HepG2 (cell line): Measurements from ENCODE around the gene USP10. TPM values are rescaled to one million over a fixed set of nuclear protein-coding genes. Genes with fewer than 3 reads are reported as not detected.

Source experiments
- EEA1 ChIP-seq: sonication (generic); formaldehyde crosslinking; IDR thresholded peaks from 2 replicates; pipeline ENCODE4 v1.5.1; 2020; ENCODE audit warnings: mild to moderate bottlenecking, missing genetic modification reagents, borderline replicate concordance
- IRF9 ChIP-seq: sonication (generic); formaldehyde crosslinking; IDR thresholded peaks from 2 replicates; pipeline ENCODE4 v1.8.0; 2022; ENCODE audit warnings: missing genetic modification reagents, mild to moderate bottlenecking, borderline replicate concordance
- SAP130 ChIP-seq: IDR thresholded peaks from 2 replicates; pipeline ENCODE4 v1.6.1; 2016; ENCODE audit warnings: low read depth
- ZNF609 ChIP-seq: sonication (generic); formaldehyde crosslinking; IDR thresholded peaks from 2 replicates; pipeline ENCODE4 v1.4.0; 2020; ENCODE audit warnings: mild to moderate bottlenecking, missing genetic modification reagents, borderline replicate concordance
- polyA plus RNA-seq, 8 experiments: library from polyadenylated mRNA; depleted of rRNA in 3 of 8; stranded (reverse) in 7 of 8; unstranded in 1 of 8; fragments of >200 nt; fragmentation: Illumina TruSeq in 4 of 8; extraction: Trizol in 4 of 8; gene quantifications; 2 replicates each; pipeline versions ENCODE4 v1.2.1 to v1.2.3, GENCODE V29; 2011 to 2016; ENCODE audit warnings: low read depth in 4 of 8, missing spikeins in 1 of 8, mixed read lengths in 1 of 8; ENCODE audit not compliant: insufficient read depth in 1 of 8
- total RNA-seq, 5 experiments: library from RNA; depleted of rRNA; stranded (reverse); fragments of >200 nt; fragmentation: Illumina TruSeq; extraction: Trizol; gene quantifications; 2 replicates each; pipeline ENCODE4 v1.2.3, GENCODE V29; 2016; ENCODE audit warnings: low read depth in 1 of 5

Gene USP10
- total and polyA plus RNA-seq, 2 of the 13 experiments (the other 11 are each of a cell fraction or from before 2014, with no cell fraction given), result 79.1 to 122 TPM

- TF ChIP-seq ZNF609 (CRISPR knock-in tag), result no peak
- no peak for TF ChIP-seq SAP130 (CRISPR knock-in tag)
- TF ChIP-seq IRF9 (CRISPR knock-in tag), result no peak
- no peak for TF ChIP-seq EEA1 (CRISPR knock-in tag)
- TF ChIP-seq, all 625 proteins: peak for 0
Measured at GRCh38 chr16:84764970-84765369, 65.2 kb downstream of the USP10 start (continued).
